H1 (cell line): Measurements from ENCODE around the gene PLA2G4E. TPM values are rescaled to one million over a fixed set of nuclear protein-coding genes. Genes with fewer than 3 reads are reported as not detected.

ENCODE experiments used
- CTCF ChIA-PET: fragments of 300-600 bp; sonication (Branson Sonifier 250); formaldehyde crosslinking; loops from one replicate; lab custom pipeline; 2021; ENCODE audit not compliant: partially characterized antibody; lab: Charles Lee
- POLR2A ChIA-PET: fragments of 300-600 bp; sonication (Branson Sonifier 250); formaldehyde crosslinking; loops from one replicate; lab custom pipeline; 2021; ENCODE audit warnings: inconsistent platforms; ENCODE audit not compliant: partially characterized antibody; lab: Charles Lee
- DNase-seq, 2 experiments: peaks; one replicate each; pipeline versions ENCODE4 v3.0.0 to v3.0.0-alpha.2; 2010 to 2022; ENCODE audit warnings: low spot score in 2 of 2, low read depth in 1 of 2, mixed read lengths in 1 of 2
- FAIRE-seq: peaks from 2 replicates; lab custom pipeline; 2011; peaks lifted over from hg19 to GRCh38; lab: Jason Lieb, UNC
- H2AFZ ChIP-seq: 2 replicates; pipeline ENCODE4 v1.8.1; 2012; ENCODE audit warnings: low read length, inconsistent platforms
- H2AK5ac ChIP-seq: 2 replicates; pipeline ENCODE4 v1.6.1; 2013; ENCODE audit warnings: low read depth, low read length
- H2BK120ac ChIP-seq: replicated peaks from 2 replicates; pipeline ENCODE3; 2013; ENCODE audit warnings: low read depth, low read length, inconsistent platforms
- H2BK12ac ChIP-seq: 2 replicates; pipeline ENCODE4 v1.6.1; 2013; ENCODE audit warnings: low read depth, low read length
- H2BK15ac ChIP-seq: 2 replicates; pipeline ENCODE4 v1.6.1; 2013; ENCODE audit warnings: low read length
- H2BK20ac ChIP-seq: 2 replicates; pipeline ENCODE4 v1.6.1; 2013; ENCODE audit warnings: low read length
- H2BK5ac ChIP-seq: 2 replicates; pipeline ENCODE4 v1.6.1; 2013; ENCODE audit warnings: low read depth, low read length
- H3K14ac ChIP-seq: 2 replicates; pipeline ENCODE4 v1.6.1; 2013; ENCODE audit warnings: inconsistent platforms; ENCODE audit not compliant: insufficient read length
- H3K18ac ChIP-seq: 2 replicates; pipeline ENCODE4 v1.6.1; 2013; ENCODE audit warnings: low read length; ENCODE audit errors: extremely low read depth
- H3K23ac ChIP-seq: 2 replicates; pipeline ENCODE4 v1.6.1; 2013; ENCODE audit warnings: inconsistent platforms; ENCODE audit not compliant: insufficient read length
- H3K23me2 ChIP-seq: 2 replicates; pipeline ENCODE4 v1.6.1; 2013; ENCODE audit warnings: low read depth, low read length
- H3K27ac ChIP-seq: 2 replicates; pipeline ENCODE4 v1.6.1; 2011; ENCODE audit warnings: low read depth, low read length, inconsistent platforms
- H3K27me3 ChIP-seq, 4 experiments: replicated peaks in 1 of 4; 1 replicate in 1 of 4; 2 replicates in 3 of 4; pipeline versions ENCODE4 v1.6.1 to v1.8.1; 2011 to 2013; ENCODE audit warnings: low read length in 3 of 4, mild to moderate bottlenecking in 3 of 4, inconsistent platforms in 2 of 4, mixed read lengths in 2 of 4, moderate library complexity in 1 of 4; ENCODE audit not compliant: control insufficient read depth in 3 of 4, insufficient read depth in 3 of 4; ENCODE audit errors: extremely low read depth in 1 of 4
- H3K36me3 ChIP-seq, 4 experiments: 2 replicates each; pipeline versions ENCODE4 v1.6.1 to v1.8.1; 2011 to 2013; ENCODE audit warnings: mild to moderate bottlenecking in 4 of 4, low read length in 3 of 4, moderate library complexity in 2 of 4, control low read depth in 1 of 4, inconsistent platforms in 1 of 4; ENCODE audit not compliant: insufficient read depth in 4 of 4, control insufficient read depth in 2 of 4
- H3K4ac ChIP-seq: replicated peaks from 2 replicates; pipeline ENCODE3; 2013; ENCODE audit warnings: low read length, low read depth, mixed read lengths, inconsistent platforms; ENCODE audit not compliant: insufficient read length
- H3K4me1 ChIP-seq, 4 experiments: replicated peaks in 1 of 4; 1 replicate in 1 of 4; 2 replicates in 3 of 4; pipeline versions ENCODE4 v1.6.1 to v1.8.1; 2011 to 2013; ENCODE audit warnings: low read length in 3 of 4, inconsistent platforms in 2 of 4, mixed read lengths in 1 of 4; ENCODE audit not compliant: insufficient read depth in 4 of 4, control insufficient read depth in 3 of 4
- H3K4me2 ChIP-seq, 2 experiments: 2 replicates each; pipeline versions ENCODE4 v1.6.1 to v1.8.1; 2011 to 2013; ENCODE audit warnings: low read depth in 2 of 2, low read length in 2 of 2, control low read depth in 1 of 2, inconsistent platforms in 1 of 2, mild to moderate bottlenecking in 1 of 2; ENCODE audit not compliant: insufficient read depth in 1 of 2
- H3K4me3 ChIP-seq, 4 experiments: fragments of 200-600, 300-600 bp in 1 of 4; sonication (generic), shearing (Covaris generic), sonication (Bioruptor Twin) in 1 of 4; 2 replicates each; pipeline versions ENCODE4 v1.5.1 to v1.8.1; 2011 to 2016; ENCODE audit warnings: low read length in 4 of 4, low read depth in 3 of 4, control low read depth in 2 of 4, inconsistent platforms in 2 of 4, mild to moderate bottlenecking in 2 of 4, mixed read lengths in 1 of 4, moderate library complexity in 1 of 4; ENCODE audit not compliant: insufficient read depth in 2 of 4; ENCODE audit errors: extremely low read depth in 1 of 4
- H3K56ac ChIP-seq: replicated peaks from 2 replicates; pipeline ENCODE3; 2013; ENCODE audit warnings: low read depth, mild to moderate bottlenecking, mixed read lengths, low read length, inconsistent platforms; ENCODE audit not compliant: insufficient read length
- H3K79me1 ChIP-seq: 2 replicates; pipeline ENCODE4 v1.6.1; 2013; ENCODE audit warnings: low read depth, low read length, control low read depth
- H3K79me2 ChIP-seq, 2 experiments: 2 replicates each; pipeline versions ENCODE4 v1.6.1 to v1.8.1; 2012 to 2013; ENCODE audit warnings: low read length in 2 of 2, mild to moderate bottlenecking in 2 of 2, inconsistent platforms in 1 of 2; ENCODE audit not compliant: insufficient read depth in 2 of 2, control insufficient read depth in 1 of 2
- H3K9ac ChIP-seq, 4 experiments: replicated peaks in 1 of 4; 1 replicate in 1 of 4; 2 replicates in 3 of 4; pipeline versions ENCODE4 v1.6.1 to v1.8.1; 2011 to 2013; ENCODE audit warnings: low read depth in 3 of 4, low read length in 3 of 4, control low read depth in 2 of 4, mild to moderate bottlenecking in 2 of 4, moderate library complexity in 2 of 4, inconsistent platforms in 1 of 4; ENCODE audit errors: extremely low read depth in 1 of 4
- H3K9me3 ChIP-seq, 2 experiments: 2 replicates each; pipeline versions ENCODE4 v1.6.1 to v1.8.1; 2012 to 2013; ENCODE audit warnings: mild to moderate bottlenecking in 2 of 2, moderate library complexity in 2 of 2, control low read depth in 1 of 2, inconsistent platforms in 1 of 2, low read depth in 1 of 2, low read length in 1 of 2, mixed read lengths in 1 of 2; ENCODE audit not compliant: insufficient read depth in 2 of 2
- H4K20me1 ChIP-seq, 2 experiments: replicated peaks in 1 of 2; 2 replicates each; pipeline versions ENCODE3 to v1.8.1; 2011 to 2013; ENCODE audit warnings: inconsistent platforms in 2 of 2, low read length in 2 of 2, mild to moderate bottlenecking in 1 of 2; ENCODE audit not compliant: insufficient read depth in 2 of 2, control insufficient read depth in 1 of 2
- H4K5ac ChIP-seq: 2 replicates; pipeline ENCODE4 v1.6.1; 2013; ENCODE audit warnings: low read length, low read depth, mixed read lengths, inconsistent platforms; ENCODE audit not compliant: insufficient read length
- H4K8ac ChIP-seq: 2 replicates; pipeline ENCODE4 v1.8.0; 2013; ENCODE audit warnings: mild to moderate bottlenecking, moderate library complexity, low read length, inconsistent platforms; ENCODE audit not compliant: insufficient read depth; ENCODE audit errors: extremely low read depth
- H4K91ac ChIP-seq: replicated peaks from 2 replicates; pipeline ENCODE3; 2013; ENCODE audit warnings: low read length, mixed read lengths, inconsistent platforms; ENCODE audit not compliant: insufficient read length
- CHD1 ChIP-seq: IDR thresholded peaks from 2 replicates; pipeline ENCODE4 v1.6.1; 2012; ENCODE audit warnings: low read depth, low read length, improper control_type of control experiment
- KDM4A ChIP-seq: IDR thresholded peaks from one replicate; pipeline ENCODE4 v1.7.1; 2012; ENCODE audit warnings: low read depth, mild to moderate bottlenecking, moderate library complexity, low read length, inconsistent platforms; ENCODE audit not compliant: severe bottlenecking
- RXRA ChIP-seq: IDR thresholded peaks from 2 replicates; pipeline ENCODE4 v1.6.1; 2011; ENCODE audit warnings: low read depth, mild to moderate bottlenecking, low read length, moderate library complexity; ENCODE audit not compliant: insufficient read depth
- SUZ12 ChIP-seq: fragments of 200-600 bp; sonication (generic); IDR thresholded peaks from 2 replicates; pipeline ENCODE4 v1.6.1; 2012; ENCODE audit warnings: mild to moderate bottlenecking, inconsistent platforms, low read length, moderate library complexity, mixed read lengths
- YY1 ChIP-seq: IDR thresholded peaks from 2 replicates; pipeline ENCODE4 v1.6.1; 2011; ENCODE audit warnings: low read depth, mild to moderate bottlenecking, low read length
- WGBS, 2 experiments: shearing (Covaris generic) in 1 of 2; methylation state at CpG; one replicate each; pipeline versions ENCODE4 v1.1.6 to v1.1.7; 2013 to 2015; ENCODE audit warnings: low lambda C conversion rate in 2 of 2, mixed read lengths in 2 of 2, inconsistent platforms in 1 of 2, low coverage in 1 of 2, missing lambda C conversion rate in 1 of 2; ENCODE audit not compliant: insufficient replicate concordance in 2 of 2, insufficient coverage in 1 of 2, insufficient read length in 1 of 2; ENCODE audit errors: extremely low coverage in 1 of 2, missing lambda C conversion rate in 1 of 2; 5-methylcytosine and 5-hydroxymethylcytosine counted together
- polyA plus RNA-seq, 7 experiments: library from polyadenylated mRNA; depleted of rRNA in 3 of 7; stranded (reverse) in 5 of 7; unstranded in 2 of 7; fragments of >200 nt in 5 of 7; fragments of 200-250 nt in 2 of 7; gene quantifications; 1 replicate in 5 of 7; 2 replicates in 1 of 7; 4 replicates in 1 of 7; pipeline versions ENCODE4 v1.2.1 to v1.2.3, GENCODE V29; 2011 to 2013; ENCODE audit warnings: missing spikeins in 2 of 7, mixed read lengths in 2 of 7
- total RNA-seq: library from RNA; stranded (reverse); fragmentation: NEBNext Ultra II Directional; extraction: Animal tissue kit (Norgen Biotek cat#: 25700); gene quantifications from 2 replicates; pipeline ENCODE4 v1.2.1, GENCODE V29; 2021

The PLA2G4E gene
- total and polyA plus RNA-seq, 2 of the 8 experiments (the other 6 are each of a cell fraction or from before 2014, with no cell fraction given) = 0.03 TPM; not detected in 1

- Histone ChIP-seq H4K91ac (no peak overlapping the region), H2AK5ac (no peak overlapping the region), H3K18ac (no peak overlapping the region), H3K56ac (no peak overlapping the region), H2BK12ac (no peak overlapping the region), H3K36me3 (no peaks in the 10 kb centered on the region), H3K9ac (no peak overlapping the region), H2AFZ (no peak overlapping the region), H3K9me3 (peaks cover 9 to 15% of the 10 kb centered on the region in 2 experiments; a peak in 3 of 4 replicates), H3K4ac (no peak overlapping the region), H3K23ac (no peak overlapping the region), H3K4me1 (no peaks in the 10 kb centered on the region), H3K4me2 (no peak overlapping the region), H2BK15ac (no peak overlapping the region), H3K27ac (no peak overlapping the region), H3K27me3 (no peaks in the 10 kb centered on the region; a peak in 1 of 7 replicates), H2BK5ac (no peak overlapping the region), H2BK120ac (no peak overlapping the region), H4K8ac (no peak overlapping the region), H3K23me2 (no peaks in the 10 kb centered on the region), H3K79me2 (no peaks in the 10 kb centered on the region), H3K14ac (no peak overlapping the region), H4K5ac (no peak overlapping the region), H2BK20ac (no peak overlapping the region), H3K79me1 (no peaks in the 10 kb centered on the region), H3K4me3 (no peak overlapping the region), H4K20me1 (no peaks in the 10 kb centered on the region)
- CTCF ChIA-PET = interaction anchor here (0.9 to 2.2 kb wide), 3 partner anchors 28 to 67 kb away, joined by 4 to 9 read pairs (median 4); no protein-coding TSS in a partner anchor
- DNase-seq (no peak), FAIRE-seq (no peak)
- POLR2A ChIA-PET = no interaction called here
- WGBS, 2 experiments = 82% methylated on average over 6 of the region's 6 CpGs; no CpG with 5 or more reads in 1 of the 2 experiments
- no peak for TF ChIP-seq CHD1
- no peak for TF ChIP-seq KDM4A
- no peak for TF ChIP-seq RXRA
- no peak for TF ChIP-seq SUZ12
- TF ChIP-seq YY1 = no peak
Observed at GRCh38 chr15:42016971-42017370, 3.9 kb downstream of the PLA2G4E start.
